ENCODE results near the gene NOC2L. TPM values are rescaled to one million over a fixed set of nuclear protein-coding genes. Genes with fewer than 3 reads are reported as not detected.

NOC2L gene
- total RNA-seq, 2 experiments from 2014 or later: 68.9 to 103 TPM

- no peak for ATAC-seq
- no peak overlapping the region for H3K27ac Mint-ChIP-seq
- no peaks in the 10 kb centered on the region for H3K9me3 Mint-ChIP-seq (ENCODE audit: low read depth)
- peaks cover 13% of the 10 kb centered on the region for H3K4me1 Mint-ChIP-seq
- no peak overlapping the region for H3K4me3 Mint-ChIP-seq
- no peak for DNase-seq
- no peaks in the 10 kb centered on the region for H3K36me3 Mint-ChIP-seq
- H3K27me3 Mint-ChIP-seq: peaks cover 41% of the 10 kb centered on the region
- CTCF ChIA-PET: interaction anchor here (1.3 to 1.5 kb wide), 2 partner anchors 14 to 49 kb away, joined by 3 read pairs; no protein-coding TSS in a partner anchor
Measured at GRCh38 chr1:918843-919242, 40.2 kb downstream of the NOC2L start.

- peaks cover 12% of the 10 kb centered on the region for H3K4me1 Mint-ChIP-seq
- CTCF ChIA-PET: interaction anchor here (1.3 to 1.5 kb wide), 2 partner anchors 13 to 49 kb away, joined by 3 read pairs; no protein-coding TSS in a partner anchor
- H3K4me3 Mint-ChIP-seq: no peak overlapping the region
- ATAC-seq: no peak
- DNase-seq: no peak
- no peak overlapping the region for H3K27ac Mint-ChIP-seq
- H3K9me3 Mint-ChIP-seq (ENCODE audit: low read depth): no peaks in the 10 kb centered on the region
- H3K36me3 Mint-ChIP-seq: no peaks in the 10 kb centered on the region
- H3K27me3 Mint-ChIP-seq: peaks cover 43% of the 10 kb centered on the region
Measured at GRCh38 chr1:918353-918752, 40.7 kb downstream of the NOC2L start.

- ATAC-seq (no peak), DNase-seq (no peak)
- Mint-ChIP-seq H3K4me3 (no peak overlapping the region), H3K27ac (no peak overlapping the region), H3K4me1 (peaks cover 12% of the 10 kb centered on the region), H3K36me3 (no peaks in the 10 kb centered on the region), H3K27me3 (peaks cover 42% of the 10 kb centered on the region), H3K9me3 (ENCODE audit: low read depth) (no peaks in the 10 kb centered on the region)
- CTCF ChIA-PET: interaction anchor here (1.3 kb wide), 1 partner anchor 12 kb away, joined by 3 read pairs; no protein-coding TSS in a partner anchor
Measured at GRCh38 chr1:917466-918091, 41.5 kb downstream of the NOC2L start.

GRCh38 chr1:917076-917459, 42.0 kb downstream of the NOC2L start:
- Mint-ChIP-seq H3K4me3 (no peak overlapping the region), H3K27me3 (peaks cover 42% of the 10 kb centered on the region), H3K27ac (no peak overlapping the region), H3K36me3 (no peaks in the 10 kb centered on the region), H3K9me3 (ENCODE audit: low read depth) (no peaks in the 10 kb centered on the region), H3K4me1 (peaks cover 16% of the 10 kb centered on the region)
- CTCF ChIA-PET: interaction anchor here (0.9 kb wide), 1 partner anchor 21 kb away, joined by 3 read pairs; no protein-coding TSS in a partner anchor
- DNase-seq (no peak), ATAC-seq (no peak)

- Mint-ChIP-seq H3K36me3 (no peaks in the 10 kb centered on the region), H3K27me3 (peaks cover 41% of the 10 kb centered on the region), H3K4me3 (no peak overlapping the region), H3K27ac (no peak overlapping the region), H3K9me3 (ENCODE audit: low read depth) (no peaks in the 10 kb centered on the region), H3K4me1 (peaks cover 13% of the 10 kb centered on the region)
- ATAC-seq (no peak), DNase-seq (no peak)
- CTCF ChIA-PET: interaction anchor here (0.9 kb wide), 1 partner anchor 22 kb away, joined by 3 read pairs; no protein-coding TSS in a partner anchor
Measured at GRCh38 chr1:916173-917075, 42.6 kb downstream of the NOC2L start.

- ATAC-seq: no peak
- Mint-ChIP-seq H3K4me1 (peaks cover 8% of the 10 kb centered on the region), H3K36me3 (no peaks in the 10 kb centered on the region), H3K9me3 (ENCODE audit: low read depth) (no peaks in the 10 kb centered on the region), H3K27me3 (peaks cover 44% of the 10 kb centered on the region), H3K4me3 (no peak overlapping the region), H3K27ac (no peak overlapping the region)
- CTCF ChIA-PET: interaction anchor here (1.0 kb wide), 1 partner anchor 11 kb away, joined by 3 read pairs; no protein-coding TSS in a partner anchor
- DNase-seq: no peak
Measured at GRCh38 chr1:915295-916172, 43.5 kb downstream of the NOC2L start.

- no peak for DNase-seq
- no peak for ATAC-seq
- Mint-ChIP-seq H3K4me3 (no peak overlapping the region), H3K9me3 (ENCODE audit: low read depth) (no peaks in the 10 kb centered on the region), H3K27me3 (peaks cover 41% of the 10 kb centered on the region), H3K4me1 (peaks cover 7% of the 10 kb centered on the region), H3K36me3 (no peaks in the 10 kb centered on the region), H3K27ac (no peak overlapping the region)
- CTCF ChIA-PET: interaction anchor here (1.0 to 1.3 kb wide), 2 partner anchors 10 kb away, joined by 3 to 5 read pairs; no protein-coding TSS in a partner anchor
Measured at GRCh38 chr1:914891-915280, 44.2 kb downstream of the NOC2L start.

- CTCF ChIA-PET: interaction anchor here (1.3 kb wide), 1 partner anchor 9 kb away, joined by 5 read pairs; no protein-coding TSS in a partner anchor
- Mint-ChIP-seq H3K4me3 (no peak overlapping the region), H3K9me3 (ENCODE audit: low read depth) (no peaks in the 10 kb centered on the region), H3K27me3 (peaks cover 40% of the 10 kb centered on the region), H3K27ac (no peak overlapping the region), H3K36me3 (no peaks in the 10 kb centered on the region), H3K4me1 (peaks cover 7% of the 10 kb centered on the region)
- DNase-seq: no peak
- no peak for ATAC-seq
Measured at GRCh38 chr1:914131-914890, 44.7 kb downstream of the NOC2L start.

GRCh38 chr1:913491-914130, 45.4 kb downstream of the NOC2L start:
- Mint-ChIP-seq H3K4me3 (no peak overlapping the region), H3K36me3 (no peaks in the 10 kb centered on the region), H3K27ac (no peak overlapping the region), H3K27me3 (peaks cover 37% of the 10 kb centered on the region), H3K4me1 (peaks cover 7% of the 10 kb centered on the region), H3K9me3 (ENCODE audit: low read depth) (no peaks in the 10 kb centered on the region)
- DNase-seq: no peak
- CTCF ChIA-PET: interaction anchor here (1.0 to 1.3 kb wide), 2 partner anchors 9 kb away, joined by 4 to 5 read pairs; no protein-coding TSS in a partner anchor
- ATAC-seq: no peak

- Mint-ChIP-seq H3K4me1 (peaks cover 7% of the 10 kb centered on the region), H3K36me3 (no peaks in the 10 kb centered on the region), H3K9me3 (ENCODE audit: low read depth) (no peaks in the 10 kb centered on the region), H3K4me3 (no peak overlapping the region), H3K27me3 (peaks cover 42% of the 10 kb centered on the region), H3K27ac (no peak overlapping the region)
- no peak for DNase-seq
- peak; percentile 18 for ATAC-seq
- CTCF ChIA-PET: interaction anchor here (0.9 to 1.0 kb wide), 2 partner anchors 8 to 68 kb away, joined by 3 to 4 read pairs; no protein-coding TSS in a partner anchor
Measured at GRCh38 chr1:912740-913301, 46.2 kb downstream of the NOC2L start.

- Mint-ChIP-seq H3K27me3 (peaks cover 45% of the 10 kb centered on the region), H3K36me3 (no peaks in the 10 kb centered on the region), H3K9me3 (ENCODE audit: low read depth) (no peaks in the 10 kb centered on the region), H3K4me1 (peaks cover 7% of the 10 kb centered on the region), H3K27ac (no peak overlapping the region), H3K4me3 (no peak overlapping the region)
- CTCF ChIA-PET: interaction anchor here (0.9 to 1.0 kb wide), 2 partner anchors 7 to 69 kb away, joined by 3 to 4 read pairs; no protein-coding TSS in a partner anchor
- DNase-seq (no peak), ATAC-seq (no peak)
Measured at GRCh38 chr1:911875-912739, 46.9 kb downstream of the NOC2L start.

Data from activated CD8-positive, alpha-beta memory T cell treated with anti-CD3 and anti-CD28 coated beads, Interleukin-2, amount 10 ng/mL, durations not matched to agents 7 days and 5 days (primary cell).